ENCODE measurements around the gene KRT72. TPM values are rescaled to one million over a fixed set of nuclear protein-coding genes. Genes with fewer than 3 reads are reported as not detected.

KRT72 gene
- total and polyA plus RNA-seq, 4 donors: not detected

DNA sequence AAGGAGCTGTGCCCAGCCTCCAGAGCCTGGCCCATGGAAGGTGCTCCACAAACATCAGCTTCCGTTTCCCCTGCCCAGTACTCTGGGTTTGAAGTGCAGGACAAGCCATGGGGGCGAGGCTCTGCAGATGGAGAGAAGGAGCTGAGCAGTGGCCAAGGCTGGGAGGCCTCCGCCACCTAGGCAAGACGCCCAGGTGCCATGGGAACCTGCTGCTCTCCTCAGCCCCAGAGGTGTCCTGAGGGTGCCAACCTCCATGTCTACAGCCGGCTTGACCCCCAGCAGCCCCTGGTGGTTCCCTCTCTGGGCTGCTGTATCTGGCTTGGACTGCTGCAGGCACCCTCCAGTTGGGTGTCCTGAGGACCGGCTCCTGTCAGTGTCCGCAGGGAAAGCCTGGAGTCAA is 60.7 kb downstream of the KRT72 start:
- TF ChIP-seq SP1 (IDR thresholded peaks at IDR 0.05) (no peak), FOXA1 (IDR thresholded peaks at IDR 0.05) (no peak), RAD21 (IDR thresholded peaks at IDR 0.05) (no peak), HNF4A (conservative IDR thresholded peaks at IDR 0.05) (no peak), EGR1 (IDR thresholded peaks at IDR 0.05; ENCODE audit: low read depth in 2 of 2) (no peak)
- TF ChIP-seq, protein P1, sequence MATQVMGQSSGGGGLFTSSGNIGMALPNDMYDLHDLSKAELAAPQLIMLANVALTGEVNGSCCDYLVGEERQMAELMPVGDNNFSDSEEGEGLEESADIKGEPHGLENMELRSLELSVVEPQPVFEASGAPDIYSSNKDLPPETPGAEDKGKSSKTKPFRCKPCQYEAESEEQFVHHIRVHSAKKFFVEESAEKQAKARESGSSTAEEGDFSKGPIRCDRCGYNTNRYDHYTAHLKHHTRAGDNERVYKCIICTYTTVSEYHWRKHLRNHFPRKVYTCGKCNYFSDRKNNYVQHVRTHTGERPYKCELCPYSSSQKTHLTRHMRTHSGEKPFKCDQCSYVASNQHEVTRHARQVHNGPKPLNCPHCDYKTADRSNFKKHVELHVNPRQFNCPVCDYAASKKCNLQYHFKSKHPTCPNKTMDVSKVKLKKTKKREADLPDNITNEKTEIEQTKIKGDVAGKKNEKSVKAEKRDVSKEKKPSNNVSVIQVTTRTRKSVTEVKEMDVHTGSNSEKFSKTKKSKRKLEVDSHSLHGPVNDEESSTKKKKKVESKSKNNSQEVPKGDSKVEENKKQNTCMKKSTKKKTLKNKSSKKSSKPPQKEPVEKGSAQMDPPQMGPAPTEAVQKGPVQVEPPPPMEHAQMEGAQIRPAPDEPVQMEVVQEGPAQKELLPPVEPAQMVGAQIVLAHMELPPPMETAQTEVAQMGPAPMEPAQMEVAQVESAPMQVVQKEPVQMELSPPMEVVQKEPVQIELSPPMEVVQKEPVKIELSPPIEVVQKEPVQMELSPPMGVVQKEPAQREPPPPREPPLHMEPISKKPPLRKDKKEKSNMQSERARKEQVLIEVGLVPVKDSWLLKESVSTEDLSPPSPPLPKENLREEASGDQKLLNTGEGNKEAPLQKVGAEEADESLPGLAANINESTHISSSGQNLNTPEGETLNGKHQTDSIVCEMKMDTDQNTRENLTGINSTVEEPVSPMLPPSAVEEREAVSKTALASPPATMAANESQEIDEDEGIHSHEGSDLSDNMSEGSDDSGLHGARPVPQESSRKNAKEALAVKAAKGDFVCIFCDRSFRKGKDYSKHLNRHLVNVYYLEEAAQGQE (IDR thresholded peaks at IDR 0.05): no peak
- Histone ChIP-seq H3K4me3 (ENCODE audit: low read depth in 1 of 3, low read length in 3 of 3) (no peak overlapping the region), H3K36me3 (ENCODE audit: control insufficient read depth in 4 of 4, insufficient read depth in 3 of 4, low read depth in 1 of 4, low read length in 3 of 4) (no peaks in the 10 kb centered on the region), H3K4me1 (ENCODE audit: control insufficient read depth in 4 of 4, insufficient read depth in 4 of 4, low read length in 3 of 4) (no peaks in the 10 kb centered on the region), H3K27ac (ENCODE audit: low read depth in 1 of 2, low read length in 2 of 2) (no peak overlapping the region), H3K9ac (ENCODE audit: low read depth in 1 of 2, low read length in 2 of 2) (no peak overlapping the region), H3K9me3 (ENCODE audit: control insufficient read depth in 4 of 4, low read length in 3 of 4) (no peaks in the 10 kb centered on the region), H3K27me3 (ENCODE audit: control insufficient read depth in 4 of 4, insufficient read depth in 4 of 4, low read length in 3 of 4) (no peaks in the 10 kb centered on the region)
- no peak for DNase-seq (ENCODE audit: low spot score)
- WGBS: 95% methylated on average over 7 of the region's 7 CpGs

DNA sequence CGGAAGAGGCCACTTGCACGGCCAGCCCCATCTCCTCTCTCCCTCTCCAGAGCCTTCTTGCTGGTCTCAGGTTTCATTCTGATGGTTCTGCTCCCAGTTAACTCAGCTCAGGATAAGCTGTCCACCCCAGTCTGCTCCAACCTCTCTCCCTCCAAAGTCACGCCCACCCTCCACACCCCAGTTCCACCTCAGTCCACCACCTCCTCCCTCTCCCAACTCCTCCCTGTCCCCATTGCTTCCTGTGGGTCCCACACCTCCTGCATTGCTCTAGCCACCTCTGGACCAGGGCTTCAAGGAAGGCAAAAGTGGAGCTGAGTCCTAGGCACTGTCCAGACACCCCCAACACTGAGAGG is 61.5 kb downstream of the KRT72 start:
- Histone ChIP-seq H3K27ac (ENCODE audit: low read depth in 1 of 2, low read length in 2 of 2) (no peak overlapping the region), H3K9me3 (ENCODE audit: control insufficient read depth in 4 of 4, low read length in 3 of 4) (no peaks in the 10 kb centered on the region), H3K9ac (ENCODE audit: low read depth in 1 of 2, low read length in 2 of 2) (no peak overlapping the region), H3K27me3 (ENCODE audit: control insufficient read depth in 4 of 4, insufficient read depth in 4 of 4, low read length in 3 of 4) (no peaks in the 10 kb centered on the region), H3K4me3 (ENCODE audit: low read depth in 1 of 3, low read length in 3 of 3) (no peak overlapping the region), H3K4me1 (ENCODE audit: control insufficient read depth in 4 of 4, insufficient read depth in 4 of 4, low read length in 3 of 4) (no peaks in the 10 kb centered on the region), H3K36me3 (ENCODE audit: control insufficient read depth in 4 of 4, insufficient read depth in 3 of 4, low read depth in 1 of 4, low read length in 3 of 4) (no peaks in the 10 kb centered on the region)
- no peak for TF ChIP-seq EGR1 (IDR thresholded peaks at IDR 0.05; ENCODE audit: low read depth in 2 of 2)
- TF ChIP-seq YY1 (IDR thresholded peaks at IDR 0.05): no peak
- TF ChIP-seq, protein P2, sequence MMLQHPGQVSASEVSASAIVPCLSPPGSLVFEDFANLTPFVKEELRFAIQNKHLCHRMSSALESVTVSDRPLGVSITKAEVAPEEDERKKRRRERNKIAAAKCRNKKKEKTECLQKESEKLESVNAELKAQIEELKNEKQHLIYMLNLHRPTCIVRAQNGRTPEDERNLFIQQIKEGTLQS (IDR thresholded peaks at IDR 0.05): no peak
- TF ChIP-seq HNF4A (conservative IDR thresholded peaks at IDR 0.05): no peak
- TF ChIP-seq TAF1 (conservative IDR thresholded peaks at IDR 0.05): no peak
- TF ChIP-seq RAD21 (IDR thresholded peaks at IDR 0.05): no peak
- no peak for TF ChIP-seq GABPA (IDR thresholded peaks at IDR 0.05 in 1 of 2, conservative IDR thresholded peaks at IDR 0.05 in 1 of 2)
- TF ChIP-seq JUND (IDR thresholded peaks at IDR 0.05): no peak
- no peak for TF ChIP-seq SP1 (IDR thresholded peaks at IDR 0.05)
- no peak for TF ChIP-seq NR2F2 (IDR thresholded peaks at IDR 0.05)
- TF ChIP-seq, protein P3, sequence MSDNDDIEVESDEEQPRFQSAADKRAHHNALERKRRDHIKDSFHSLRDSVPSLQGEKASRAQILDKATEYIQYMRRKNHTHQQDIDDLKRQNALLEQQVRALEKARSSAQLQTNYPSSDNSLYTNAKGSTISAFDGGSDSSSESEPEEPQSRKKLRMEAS (IDR thresholded peaks at IDR 0.05): no peak
- TF ChIP-seq, protein P1 (IDR thresholded peaks at IDR 0.05): no peak
- TF ChIP-seq, protein P4, sequence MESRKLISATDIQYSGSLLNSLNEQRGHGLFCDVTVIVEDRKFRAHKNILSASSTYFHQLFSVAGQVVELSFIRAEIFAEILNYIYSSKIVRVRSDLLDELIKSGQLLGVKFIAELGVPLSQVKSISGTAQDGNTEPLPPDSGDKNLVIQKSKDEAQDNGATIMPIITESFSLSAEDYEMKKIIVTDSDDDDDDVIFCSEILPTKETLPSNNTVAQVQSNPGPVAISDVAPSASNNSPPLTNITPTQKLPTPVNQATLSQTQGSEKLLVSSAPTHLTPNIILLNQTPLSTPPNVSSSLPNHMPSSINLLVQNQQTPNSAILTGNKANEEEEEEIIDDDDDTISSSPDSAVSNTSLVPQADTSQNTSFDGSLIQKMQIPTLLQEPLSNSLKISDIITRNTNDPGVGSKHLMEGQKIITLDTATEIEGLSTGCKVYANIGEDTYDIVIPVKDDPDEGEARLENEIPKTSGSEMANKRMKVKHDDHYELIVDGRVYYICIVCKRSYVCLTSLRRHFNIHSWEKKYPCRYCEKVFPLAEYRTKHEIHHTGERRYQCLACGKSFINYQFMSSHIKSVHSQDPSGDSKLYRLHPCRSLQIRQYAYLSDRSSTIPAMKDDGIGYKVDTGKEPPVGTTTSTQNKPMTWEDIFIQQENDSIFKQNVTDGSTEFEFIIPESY (IDR thresholded peaks at IDR 0.05): no peak
- TF ChIP-seq FOXA2 (IDR thresholded peaks at IDR 0.05): no peak
- WGBS: 89% methylated on average over 3 of the region's 3 CpGs
- DNase-seq (ENCODE audit: low spot score): no peak

All from liver (tissue), 9 donors.